ENCODE data around the gene BPGM.

Gene BPGM

GRCh38 chr7:134646425-134647305 is at the start of gene BPGM:
TSS of gene BPGM (plus strand) at chr7:134646853. CDS start at chr7:134661508, 14,655 bp downstream.
- peak; percentile 100 for DNase-seq (ENCODE audit: low read depth)

GRCh38 chr7:134599371-134599770 is 47.3 kb upstream of the BPGM start:
- DNase-seq (ENCODE audit: low read depth) = no peak

- no peak for DNase-seq (ENCODE audit: low read depth)
Observed at GRCh38 chr7:134601459-134601858, 45.2 kb upstream of the BPGM start.

GRCh38 chr7:134602881-134603451 is 43.7 kb upstream of the BPGM start:
- DNase-seq (ENCODE audit: low read depth) = peak; percentile 4

GRCh38 chr7:134605978-134606923 is 40.4 kb upstream of the BPGM start:
- DNase-seq (ENCODE audit: low read depth) = peak; percentile 67

- DNase-seq (ENCODE audit: low read depth) = no peak
Observed at GRCh38 chr7:134611611-134612151, 35.0 kb upstream of the BPGM start.

GRCh38 chr7:134612197-134612596 is 34.5 kb upstream of the BPGM start:
- no peak for DNase-seq (ENCODE audit: low read depth)

GRCh38 chr7:134613623-134614347 is 32.9 kb upstream of the BPGM start:
- peak; percentile 93 for DNase-seq (ENCODE audit: low read depth)

- DNase-seq (ENCODE audit: low read depth) = no peak
Observed at GRCh38 chr7:134616611-134617010, 30.0 kb upstream of the BPGM start.

GRCh38 chr7:134618756-134619530 is 27.7 kb upstream of the BPGM start:
- peak; percentile 73 for DNase-seq (ENCODE audit: low read depth)

- DNase-seq (ENCODE audit: low read depth) = peak; percentile 85
Observed at GRCh38 chr7:134619627-134620331, 26.9 kb upstream of the BPGM start.

- DNase-seq (ENCODE audit: low read depth) = no peak
Observed at GRCh38 chr7:134622303-134622995, 24.2 kb upstream of the BPGM start.

GRCh38 chr7:134623193-134623592 is 23.5 kb upstream of the BPGM start:
- no peak for DNase-seq (ENCODE audit: low read depth)

- peak; percentile 84 for DNase-seq (ENCODE audit: low read depth)
Observed at GRCh38 chr7:134625550-134625949, 21.1 kb upstream of the BPGM start.

- DNase-seq (ENCODE audit: low read depth) = no peak
Observed at GRCh38 chr7:134627109-134627774, 19.4 kb upstream of the BPGM start.

GRCh38 chr7:134627775-134628153 is 18.9 kb upstream of the BPGM start:
- DNase-seq (ENCODE audit: low read depth) = no peak

- no peak for DNase-seq (ENCODE audit: low read depth)
Observed at GRCh38 chr7:134629445-134629844, 17.2 kb upstream of the BPGM start.

GRCh38 chr7:134630237-134630636 is 16.4 kb upstream of the BPGM start:
- no peak for DNase-seq (ENCODE audit: low read depth)

- DNase-seq (ENCODE audit: low read depth) = peak; percentile 43
Observed at GRCh38 chr7:134630893-134631292, 15.8 kb upstream of the BPGM start.
